Measurements from ENCODE around the gene EYS.
"Not testable (repeated sequence)": the region's sequence is repeated elsewhere in the genome, so short reads cannot be mapped to it uniquely, and the experiment has no call there.

EYS gene

GRCh38 chr6:63844287-63844686 lies 1862.7 kb downstream of the EYS start:
- no peak overlapping the region for H3K27ac ChIP-seq (ENCODE audit: low read length)
- no peaks in the 10 kb centered on the region for H3K36me3 ChIP-seq (ENCODE audit: control insufficient read depth, insufficient read depth, low read length)
- no peaks in the 10 kb centered on the region for H3K4me1 ChIP-seq (ENCODE audit: control insufficient read depth, insufficient read depth, low read length)
- no peaks in the 10 kb centered on the region for H3K9me3 ChIP-seq (ENCODE audit: control insufficient read depth, insufficient read depth, low read length)
- H3K27me3 ChIP-seq (ENCODE audit: control insufficient read depth, insufficient read depth, low read length) = no peaks in the 10 kb centered on the region
- no peak overlapping the region for H3K4me3 ChIP-seq (ENCODE audit: low read length)
- no CpG with 5 or more reads among the region's 2 CpGs for WGBS (ENCODE audit: insufficient coverage, insufficient read length)
- DNase-seq (ENCODE audit: low read depth, low spot score) = no peak

- Histone ChIP-seq H3K27ac (ENCODE audit: low read length) (no peak overlapping the region), H3K4me1 (ENCODE audit: control insufficient read depth, insufficient read depth, low read length) (no peaks in the 10 kb centered on the region), H3K36me3 (ENCODE audit: control insufficient read depth, insufficient read depth, low read length) (no peaks in the 10 kb centered on the region), H3K4me3 (ENCODE audit: low read length) (no peak overlapping the region), H3K9me3 (ENCODE audit: control insufficient read depth, insufficient read depth, low read length) (no peaks in the 10 kb centered on the region), H3K27me3 (ENCODE audit: control insufficient read depth, insufficient read depth, low read length) (no peaks in the 10 kb centered on the region)
- DNase-seq (ENCODE audit: low read depth, low spot score) = no peak
- no CpG with 5 or more reads among the region's 2 CpGs for WGBS (ENCODE audit: insufficient coverage, insufficient read length)
Observed at GRCh38 chr6:63839485-63839884, 1867.5 kb downstream of the EYS start.

- not testable (repeated sequence) for DNase-seq (ENCODE audit: low read depth, low spot score); H3K4me3 ChIP-seq (ENCODE audit: low read length); H3K36me3 ChIP-seq (ENCODE audit: control insufficient read depth, insufficient read depth, low read length); H3K27me3 ChIP-seq (ENCODE audit: control insufficient read depth, insufficient read depth, low read length); H3K4me1 ChIP-seq (ENCODE audit: control insufficient read depth, insufficient read depth, low read length); H3K27ac ChIP-seq (ENCODE audit: low read length); H3K9me3 ChIP-seq (ENCODE audit: control insufficient read depth, insufficient read depth, low read length)
- WGBS (ENCODE audit: insufficient coverage, insufficient read length) = no CpG with 5 or more reads among the region's 1 CpG
Observed at GRCh38 chr6:63828678-63829077, 1878.3 kb downstream of the EYS start.

- no peak for DNase-seq (ENCODE audit: low read depth, low spot score)
- no peaks in the 10 kb centered on the region for H3K36me3 ChIP-seq (ENCODE audit: control insufficient read depth, insufficient read depth, low read length)
- no peaks in the 10 kb centered on the region for H3K4me1 ChIP-seq (ENCODE audit: control insufficient read depth, insufficient read depth, low read length)
- no peak overlapping the region for H3K4me3 ChIP-seq (ENCODE audit: low read length)
- WGBS (ENCODE audit: insufficient coverage, insufficient read length) = no CpG with 5 or more reads among the region's 6 CpGs
- H3K9me3 ChIP-seq (ENCODE audit: control insufficient read depth, insufficient read depth, low read length) = no peaks in the 10 kb centered on the region
- H3K27ac ChIP-seq (ENCODE audit: low read length) = no peak overlapping the region
- H3K27me3 ChIP-seq (ENCODE audit: control insufficient read depth, insufficient read depth, low read length) = no peaks in the 10 kb centered on the region
Observed at GRCh38 chr6:63824722-63825121, 1882.3 kb downstream of the EYS start.

- WGBS (ENCODE audit: insufficient coverage, insufficient read length) = no CpG with 5 or more reads among the region's 1 CpG
- H3K4me1 ChIP-seq (ENCODE audit: control insufficient read depth, insufficient read depth, low read length) = no peaks in the 10 kb centered on the region; the same call in 1 of the 2 replicates
- DNase-seq (ENCODE audit: low read depth, low spot score) = no peak
- no peaks in the 10 kb centered on the region for H3K9me3 ChIP-seq (ENCODE audit: control insufficient read depth, insufficient read depth, low read length)
- H3K27me3 ChIP-seq (ENCODE audit: control insufficient read depth, insufficient read depth, low read length) = no peaks in the 10 kb centered on the region
- no peak overlapping the region for H3K27ac ChIP-seq (ENCODE audit: low read length)
- H3K4me3 ChIP-seq (ENCODE audit: low read length) = no peak overlapping the region
- H3K36me3 ChIP-seq (ENCODE audit: control insufficient read depth, insufficient read depth, low read length) = no peaks in the 10 kb centered on the region
Observed at GRCh38 chr6:63821442-63821841, 1885.6 kb downstream of the EYS start.

- H3K4me1 ChIP-seq (ENCODE audit: control insufficient read depth, insufficient read depth, low read length) = no peaks in the 10 kb centered on the region; the same call in 1 of the 2 replicates
- no peak overlapping the region for H3K27ac ChIP-seq (ENCODE audit: low read length)
- H3K4me3 ChIP-seq (ENCODE audit: low read length) = no peak overlapping the region
- no peaks in the 10 kb centered on the region for H3K36me3 ChIP-seq (ENCODE audit: control insufficient read depth, insufficient read depth, low read length)
- no CpG with 5 or more reads among the region's 1 CpG for WGBS (ENCODE audit: insufficient coverage, insufficient read length)
- H3K27me3 ChIP-seq (ENCODE audit: control insufficient read depth, insufficient read depth, low read length) = no peaks in the 10 kb centered on the region
- no peak for DNase-seq (ENCODE audit: low read depth, low spot score)
- H3K9me3 ChIP-seq (ENCODE audit: control insufficient read depth, insufficient read depth, low read length) = no peaks in the 10 kb centered on the region
Observed at GRCh38 chr6:63819831-63820230, 1887.2 kb downstream of the EYS start.

GRCh38 chr6:63817492-63818050 lies 1889.5 kb downstream of the EYS start:
- no CpG with 5 or more reads among the region's 4 CpGs for WGBS (ENCODE audit: insufficient coverage, insufficient read length)
- no peak overlapping the region for H3K27ac ChIP-seq (ENCODE audit: low read length)

GRCh38 chr6:63816982-63817436 lies 1890.0 kb downstream of the EYS start:
- Histone ChIP-seq H3K27ac (ENCODE audit: low read length) (no peak overlapping the region), H3K4me1 (ENCODE audit: control insufficient read depth, insufficient read depth, low read length) (no peaks in the 10 kb centered on the region; the same call in 1 of the 2 replicates), H3K4me3 (ENCODE audit: low read length) (no peak overlapping the region), H3K9me3 (ENCODE audit: control insufficient read depth, insufficient read depth, low read length) (no peaks in the 10 kb centered on the region), H3K36me3 (ENCODE audit: control insufficient read depth, insufficient read depth, low read length) (no peaks in the 10 kb centered on the region), H3K27me3 (ENCODE audit: control insufficient read depth, insufficient read depth, low read length) (no peaks in the 10 kb centered on the region)
- no CpG with 5 or more reads among the region's 1 CpG for WGBS (ENCODE audit: insufficient coverage, insufficient read length)
- peak; percentile 35 for DNase-seq (ENCODE audit: low read depth, low spot score)

More at GRCh38 chr6:63817492-63818050, 1889.5 kb downstream of the EYS start:
- no peaks in the 10 kb centered on the region for H3K9me3 ChIP-seq (ENCODE audit: control insufficient read depth, insufficient read depth, low read length)
- H3K4me3 ChIP-seq (ENCODE audit: low read length) = no peak overlapping the region
- no peaks in the 10 kb centered on the region; the same call in 1 of the 2 replicates for H3K4me1 ChIP-seq (ENCODE audit: control insufficient read depth, insufficient read depth, low read length)
- no peaks in the 10 kb centered on the region for H3K36me3 ChIP-seq (ENCODE audit: control insufficient read depth, insufficient read depth, low read length)
- H3K27me3 ChIP-seq (ENCODE audit: control insufficient read depth, insufficient read depth, low read length) = no peaks in the 10 kb centered on the region
- DNase-seq (ENCODE audit: low read depth, low spot score) = no peak

GRCh38 chr6:63816401-63816981 lies 1890.5 kb downstream of the EYS start:
- DNase-seq (ENCODE audit: low read depth, low spot score) = no peak
- Histone ChIP-seq H3K4me1 (ENCODE audit: control insufficient read depth, insufficient read depth, low read length) (no peaks in the 10 kb centered on the region; the same call in 1 of the 2 replicates), H3K27ac (ENCODE audit: low read length) (no peak overlapping the region), H3K4me3 (ENCODE audit: low read length) (no peak overlapping the region), H3K9me3 (ENCODE audit: control insufficient read depth, insufficient read depth, low read length) (no peaks in the 10 kb centered on the region), H3K27me3 (ENCODE audit: control insufficient read depth, insufficient read depth, low read length) (no peaks in the 10 kb centered on the region), H3K36me3 (ENCODE audit: control insufficient read depth, insufficient read depth, low read length) (no peaks in the 10 kb centered on the region)
- WGBS (ENCODE audit: insufficient coverage, insufficient read length) = no CpG with 5 or more reads among the region's 5 CpGs

GRCh38 chr6:63814459-63814858 lies 1892.6 kb downstream of the EYS start:
- no peaks in the 10 kb centered on the region for H3K36me3 ChIP-seq (ENCODE audit: control insufficient read depth, insufficient read depth, low read length)
- no peaks in the 10 kb centered on the region for H3K27me3 ChIP-seq (ENCODE audit: control insufficient read depth, insufficient read depth, low read length)
- no peak overlapping the region for H3K27ac ChIP-seq (ENCODE audit: low read length)
- H3K9me3 ChIP-seq (ENCODE audit: control insufficient read depth, insufficient read depth, low read length) = no peaks in the 10 kb centered on the region
- DNase-seq (ENCODE audit: low read depth, low spot score) = no peak
- H3K4me1 ChIP-seq (ENCODE audit: control insufficient read depth, insufficient read depth, low read length) = no peaks in the 10 kb centered on the region; the same call in 1 of the 2 replicates
- WGBS (ENCODE audit: insufficient coverage, insufficient read length) = no CpG with 5 or more reads among the region's 1 CpG
- H3K4me3 ChIP-seq (ENCODE audit: low read length) = no peak overlapping the region

Measured in iPS DF 6.9 (cell line).